Measurements from ENCODE around the gene HMBS. TPM values are rescaled to one million over a fixed set of nuclear protein-coding genes. Genes with fewer than 3 reads are reported as not detected.
"Not testable (repeated sequence)": the region's sequence is repeated elsewhere in the genome, so short reads cannot be mapped to it uniquely, and the experiment has no call there.

Gene HMBS
- total RNA-seq (2014; rRNA removed; shearing (Covaris generic)) = 2.1 and 6.4 TPM in 2 replicates

GRCh38 chr11:119084663-119085436 is at the start of gene HMBS:
TSS of gene HMBS (plus strand) at chr11:119084881. CDS start at chr11:119085034, 153 bp downstream.
- H3K4me3 ChIP-seq = peak within 1 kb of the TSS; percentile 87
- peak; percentile 82 to 94 for DNase-seq (ENCODE audit: low read depth in 1 of 2, low spot score in 2 of 2)
- H3K27ac ChIP-seq = peak within 1 kb of the TSS; percentile 82
- no peaks in the 10 kb centered on the region for H3K27me3 ChIP-seq (replicated peaks)
- H3K9me3 ChIP-seq (replicated peaks) = no peaks in the 10 kb centered on the region
- H3K4me1 ChIP-seq (replicated peaks) = peaks cover 4% of the 10 kb centered on the region
- no peaks in the 10 kb centered on the region for H3K36me3 ChIP-seq

DNA sequence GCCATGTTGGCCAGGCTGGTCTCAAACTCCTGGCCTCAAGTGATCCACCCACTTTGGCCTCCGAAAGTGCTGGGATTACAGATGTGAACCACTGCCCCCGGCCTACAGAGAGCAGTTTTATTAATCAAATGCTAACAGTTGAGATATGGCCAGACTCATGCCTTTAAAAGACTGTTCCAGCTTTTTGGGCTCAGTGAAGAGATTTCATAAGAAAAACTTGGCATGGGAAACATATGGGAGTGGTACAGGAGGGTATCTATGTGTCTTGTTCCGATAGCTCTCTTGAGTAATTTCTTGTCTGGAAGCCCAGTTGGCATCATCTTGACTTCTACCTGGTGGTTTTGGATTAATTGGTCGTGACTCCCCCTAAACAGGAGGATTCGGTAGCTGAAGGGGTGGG is 45.8 kb upstream of the HMBS start:
- H3K27ac ChIP-seq = no peak overlapping the region
- no peaks in the 10 kb centered on the region for H3K9me3 ChIP-seq (replicated peaks)
- H3K36me3 ChIP-seq = no peaks in the 10 kb centered on the region
- H3K4me3 ChIP-seq = no peak overlapping the region
- no peaks in the 10 kb centered on the region for H3K4me1 ChIP-seq (replicated peaks)
- H3K27me3 ChIP-seq (replicated peaks) = no peaks in the 10 kb centered on the region
- no peak for DNase-seq (ENCODE audit: low read depth in 1 of 2, low spot score in 2 of 2)

DNA sequence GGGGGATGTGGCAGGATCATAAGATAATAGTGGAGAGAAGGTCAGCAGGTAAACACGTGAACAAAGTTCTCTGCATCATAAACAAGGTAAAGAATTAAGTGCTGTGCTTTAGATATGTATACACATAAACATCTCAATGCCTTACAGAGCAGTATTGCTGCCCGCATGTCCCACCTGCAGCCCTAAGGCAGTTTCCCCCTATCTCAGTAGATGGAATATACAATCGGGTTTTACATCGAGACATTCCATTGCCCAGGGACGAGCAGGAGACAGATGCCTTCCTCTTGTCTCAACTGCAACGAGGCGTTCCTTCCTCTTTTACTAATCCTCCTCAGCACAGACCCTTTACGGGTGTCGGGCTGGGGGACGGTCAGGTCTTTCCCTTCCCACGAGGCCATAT is 45.2 kb upstream of the HMBS start:
- not testable (repeated sequence) for H3K27me3 ChIP-seq (replicated peaks); DNase-seq (ENCODE audit: low read depth in 1 of 2, low spot score in 2 of 2); H3K27ac ChIP-seq; H3K4me3 ChIP-seq; H3K4me1 ChIP-seq (replicated peaks); H3K9me3 ChIP-seq (replicated peaks); H3K36me3 ChIP-seq

DNA sequence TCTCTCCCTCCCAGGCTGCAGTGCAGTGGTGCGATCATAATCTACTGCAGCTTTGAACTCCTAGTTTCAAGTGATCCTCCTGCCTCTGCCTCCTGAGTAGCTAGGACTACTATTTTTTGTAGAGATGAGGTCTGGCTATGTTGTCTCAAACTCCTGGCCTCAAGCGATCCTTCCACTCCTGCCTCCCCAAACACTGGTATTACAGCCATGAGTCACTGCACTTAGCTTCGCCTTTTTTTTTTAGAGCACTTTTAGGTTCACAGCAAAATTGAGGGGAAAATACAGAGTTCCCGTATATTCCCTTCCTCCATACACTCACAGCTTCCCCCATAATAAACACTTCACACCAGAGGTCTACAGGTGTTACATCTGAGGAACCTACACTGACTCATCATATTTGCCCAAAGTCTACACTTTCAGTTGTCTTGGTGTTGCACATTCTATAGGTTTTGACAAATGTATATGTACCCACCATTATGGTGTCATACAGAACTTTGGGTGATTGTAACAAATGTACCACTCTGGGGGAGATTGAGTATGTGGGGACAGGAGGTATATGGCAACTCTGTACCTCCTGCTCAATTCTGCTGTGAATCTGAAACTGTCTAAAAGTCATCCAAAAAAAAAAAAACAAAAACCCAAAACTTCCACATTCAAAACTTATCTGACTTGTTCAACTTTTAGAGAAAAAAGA is 42.7 kb upstream of the HMBS start:
- H3K4me1 ChIP-seq (replicated peaks) = no peaks in the 10 kb centered on the region
- H3K27ac ChIP-seq = no peak overlapping the region
- DNase-seq (ENCODE audit: low read depth in 1 of 2, low spot score in 2 of 2) = no peak
- H3K4me3 ChIP-seq = no peak overlapping the region
- H3K36me3 ChIP-seq = peaks cover 4% of the 10 kb centered on the region; the same call in 1 of the 2 replicates
- no peaks in the 10 kb centered on the region for H3K9me3 ChIP-seq (replicated peaks)
- H3K27me3 ChIP-seq (replicated peaks) = no peaks in the 10 kb centered on the region

DNA sequence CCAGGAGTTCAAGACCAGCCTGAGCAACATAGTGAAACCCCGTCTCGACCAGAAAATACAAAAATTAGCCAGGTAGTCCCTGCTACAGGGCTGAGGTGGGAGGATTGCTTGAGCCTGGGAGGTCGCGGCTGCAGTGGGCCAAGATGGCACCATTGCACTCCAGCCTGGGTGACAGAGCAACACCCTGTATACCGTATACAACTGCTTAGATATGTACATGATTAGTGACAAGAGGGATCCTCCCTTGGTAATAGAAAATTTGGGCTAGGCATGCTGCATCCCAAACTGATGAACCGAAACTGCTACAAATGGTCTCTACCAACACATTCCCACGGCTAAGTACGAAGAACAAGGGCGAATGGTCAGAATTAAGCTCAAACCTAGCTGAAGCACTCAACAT is 41.8 kb upstream of the HMBS start:
- H3K4me3 ChIP-seq = no peak overlapping the region
- no peaks in the 10 kb centered on the region for H3K27me3 ChIP-seq (replicated peaks)
- H3K27ac ChIP-seq = no peak overlapping the region
- peaks cover 8% of the 10 kb centered on the region; the same call in 1 of the 2 replicates for H3K36me3 ChIP-seq
- no peak for DNase-seq (ENCODE audit: low read depth in 1 of 2, low spot score in 2 of 2)
- no peaks in the 10 kb centered on the region for H3K9me3 ChIP-seq (replicated peaks)
- no peaks in the 10 kb centered on the region for H3K4me1 ChIP-seq (replicated peaks)

GRCh38 chr11:119044708-119045107 is 40.0 kb upstream of the HMBS start:
- no peak for DNase-seq (ENCODE audit: low read depth in 1 of 2, low spot score in 2 of 2)
- Histone ChIP-seq H3K4me3 (no peak overlapping the region), H3K9me3 (replicated peaks) (no peaks in the 10 kb centered on the region), H3K27me3 (replicated peaks) (no peaks in the 10 kb centered on the region), H3K4me1 (replicated peaks) (no peaks in the 10 kb centered on the region), H3K36me3 (peaks cover 21% of the 10 kb centered on the region), H3K27ac (no peak overlapping the region)

GRCh38 chr11:119046489-119046888 is 38.2 kb upstream of the HMBS start:
- Histone ChIP-seq H3K9me3 (replicated peaks) (no peaks in the 10 kb centered on the region), H3K27ac (no peak overlapping the region), H3K4me1 (replicated peaks) (no peaks in the 10 kb centered on the region), H3K4me3 (no peak overlapping the region), H3K36me3 (peaks cover 21% of the 10 kb centered on the region), H3K27me3 (replicated peaks) (no peaks in the 10 kb centered on the region)
- no peak for DNase-seq (ENCODE audit: low read depth in 1 of 2, low spot score in 2 of 2)

DNA sequence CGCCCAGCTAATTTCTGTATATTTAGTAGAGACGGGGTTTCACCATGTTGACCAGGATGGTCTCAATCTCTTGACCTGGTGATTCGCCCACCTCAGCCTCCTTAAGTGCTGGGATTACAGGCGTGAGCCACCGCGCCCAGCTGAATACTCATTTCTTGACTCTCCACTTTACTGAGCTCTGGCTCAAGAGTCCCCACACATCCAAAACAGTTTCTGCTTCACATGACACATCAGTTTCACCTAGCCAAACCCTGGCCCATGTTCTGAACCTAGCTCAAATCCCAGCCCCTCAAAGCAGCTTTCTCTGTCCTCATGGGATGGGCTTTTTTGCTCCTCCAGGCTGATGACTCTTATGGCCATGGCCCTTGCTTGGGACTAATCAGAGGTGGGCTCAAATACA is 37.5 kb upstream of the HMBS start:
- no peak overlapping the region for H3K27ac ChIP-seq

DNA sequence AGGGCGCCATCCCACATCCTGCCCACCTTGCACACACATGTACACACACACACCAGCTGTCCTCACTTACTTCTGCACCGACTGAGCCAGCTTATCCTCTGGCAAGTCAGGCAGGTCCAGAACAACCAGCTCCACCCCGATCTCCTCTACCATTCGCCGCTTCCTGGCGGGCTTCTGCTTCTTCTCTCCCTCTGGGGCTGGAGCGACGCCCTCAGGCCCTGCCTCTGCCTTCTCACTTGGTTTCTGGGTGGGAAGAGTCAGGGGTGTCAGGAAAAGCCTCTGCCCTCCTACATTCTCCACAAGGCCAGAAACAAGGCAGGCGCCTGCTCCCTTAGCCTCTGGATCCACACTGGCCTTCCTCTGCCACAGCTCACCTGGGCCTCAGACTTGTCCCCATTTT is 36.0 kb upstream of the HMBS start:
- H3K4me1 ChIP-seq (replicated peaks) = no peaks in the 10 kb centered on the region
- peaks cover 31% of the 10 kb centered on the region for H3K36me3 ChIP-seq
- no peak overlapping the region for H3K27ac ChIP-seq
- DNase-seq (ENCODE audit: low read depth in 1 of 2, low spot score in 2 of 2) = no peak
- H3K4me3 ChIP-seq = no peak overlapping the region
- no peaks in the 10 kb centered on the region for H3K9me3 ChIP-seq (replicated peaks)
- H3K27me3 ChIP-seq (replicated peaks) = no peaks in the 10 kb centered on the region

More for the DNA sequence above, 37.5 kb upstream of the HMBS start:
- Histone ChIP-seq H3K4me1 (replicated peaks) (no peaks in the 10 kb centered on the region), H3K4me3 (no peak overlapping the region), H3K9me3 (replicated peaks) (no peaks in the 10 kb centered on the region), H3K36me3 (peaks cover 21% of the 10 kb centered on the region), H3K27me3 (replicated peaks) (no peaks in the 10 kb centered on the region)
- DNase-seq (ENCODE audit: low read depth in 1 of 2, low spot score in 2 of 2) = no peak

- no peak overlapping the region for H3K4me3 ChIP-seq
- peaks cover 33% of the 10 kb centered on the region for H3K36me3 ChIP-seq
- no peak overlapping the region for H3K27ac ChIP-seq
- no peaks in the 10 kb centered on the region for H3K27me3 ChIP-seq (replicated peaks)
- H3K9me3 ChIP-seq (replicated peaks) = no peaks in the 10 kb centered on the region
- H3K4me1 ChIP-seq (replicated peaks) = no peaks in the 10 kb centered on the region
- DNase-seq (ENCODE audit: low read depth in 1 of 2, low spot score in 2 of 2) = no peak
Observed at GRCh38 chr11:119049081-119049480, 35.6 kb upstream of the HMBS start.

GRCh38 chr11:119051440-119052162 is 33.1 kb upstream of the HMBS start:
- Histone ChIP-seq H3K9me3 (replicated peaks) (no peaks in the 10 kb centered on the region), H3K27me3 (replicated peaks) (no peaks in the 10 kb centered on the region), H3K4me3 (no peak overlapping the region), H3K27ac (no peak overlapping the region), H3K4me1 (replicated peaks) (peaks cover 5% of the 10 kb centered on the region), H3K36me3 (peaks cover 39% of the 10 kb centered on the region)
- no peak for DNase-seq (ENCODE audit: low read depth in 1 of 2, low spot score in 2 of 2)

DNA sequence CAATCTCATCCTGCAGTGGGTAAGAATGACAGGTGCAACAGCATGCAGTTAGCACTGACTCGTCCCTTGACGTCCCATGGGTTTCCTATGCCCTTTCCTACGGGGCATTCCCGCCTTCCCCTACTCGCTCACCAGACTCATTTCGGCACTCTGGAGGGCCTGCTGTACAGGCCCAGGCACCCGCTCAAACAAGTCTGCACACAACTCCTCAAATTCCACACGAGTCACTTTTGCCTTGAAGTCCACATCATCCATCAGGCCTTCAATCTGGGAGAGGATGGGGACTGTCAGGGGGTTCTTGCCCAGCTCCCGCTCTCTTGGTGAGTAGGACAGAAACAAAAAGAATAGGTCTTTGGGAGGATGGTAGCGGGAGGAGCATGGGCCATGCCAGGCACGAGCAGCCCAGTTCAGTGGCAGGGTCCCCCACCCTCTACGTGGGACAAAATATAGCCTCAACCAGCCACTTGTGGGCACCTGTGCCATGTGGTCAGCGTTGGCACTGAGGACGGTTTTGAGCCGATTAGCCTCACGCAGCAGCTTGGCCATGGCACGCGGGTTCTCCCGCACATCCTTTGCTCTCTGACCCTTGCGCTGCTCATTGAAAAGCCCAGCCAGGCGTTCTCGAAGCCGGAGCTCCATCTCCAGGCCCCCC is 32.4 kb upstream of the HMBS start:
- H3K27ac ChIP-seq = no peak overlapping the region
- no peak overlapping the region for H3K4me3 ChIP-seq
- DNase-seq (ENCODE audit: low read depth in 1 of 2, low spot score in 2 of 2) = no peak
- H3K27me3 ChIP-seq (replicated peaks) = no peaks in the 10 kb centered on the region
- peaks cover 42% of the 10 kb centered on the region for H3K36me3 ChIP-seq
- no peaks in the 10 kb centered on the region for H3K9me3 ChIP-seq (replicated peaks)
- H3K4me1 ChIP-seq (replicated peaks) = peaks cover 5% of the 10 kb centered on the region

GRCh38 chr11:119054418-119054817 is 30.3 kb upstream of the HMBS start:
- no peak for DNase-seq (ENCODE audit: low read depth in 1 of 2, low spot score in 2 of 2)
- no peaks in the 10 kb centered on the region for H3K27me3 ChIP-seq (replicated peaks)
- H3K36me3 ChIP-seq = peaks cover 25% of the 10 kb centered on the region
- no peaks in the 10 kb centered on the region for H3K9me3 ChIP-seq (replicated peaks)
- no peak overlapping the region for H3K27ac ChIP-seq
- H3K4me3 ChIP-seq = no peak overlapping the region
- H3K4me1 ChIP-seq (replicated peaks) = peaks cover 10% of the 10 kb centered on the region

Measured in SJSA1 (cell line).